ENCODE results near the gene POLR2H.

- no peak for TF ChIP-seq CTCF (IDR thresholded peaks at IDR 0.05; ENCODE audit: borderline replicate concordance, extremely low read depth, low read length, poor library complexity, severe bottlenecking)
- TF ChIP-seq EZH2 (IDR thresholded peaks at IDR 0.05; ENCODE audit: borderline replicate concordance, low read depth, low read length, severe bottlenecking), result no peak
These were observed 29.0 kb upstream of the POLR2H start for GRCh38 chr3:184332370-184333090.

Measured in DND-41 (cell line).